ENCODE data around the gene P4HA2. TPM values are rescaled to one million over a fixed set of nuclear protein-coding genes. Genes with fewer than 3 reads are reported as not detected.

P4HA2 gene
- total RNA-seq, 1 experiment from 2014 or later: 43.6 TPM

DNA sequence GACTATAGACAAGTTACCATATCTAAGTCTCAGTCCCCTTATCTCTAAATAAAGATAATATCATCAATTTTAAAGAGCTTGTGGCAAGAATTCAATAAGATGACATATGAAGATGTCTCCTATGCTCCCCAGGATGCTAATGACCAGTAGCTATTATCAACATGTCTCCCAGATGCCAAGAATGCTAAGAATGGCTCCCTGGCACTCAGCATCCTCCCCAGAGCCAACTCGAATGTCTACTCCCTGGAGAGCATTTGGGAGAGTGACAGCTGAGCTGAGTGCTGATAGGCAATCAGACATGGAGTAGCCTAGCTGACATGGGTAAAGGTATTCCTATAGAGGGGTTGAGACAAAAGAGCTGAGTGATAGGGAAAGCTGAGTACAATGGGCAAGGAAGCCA lies 15.9 kb downstream of the P4HA2 start:
- Histone ChIP-seq H3K4me2 (ENCODE audit: low read length) (no peak overlapping the region), H3K36me3 (ENCODE audit: low read depth, low read length) (peaks cover 7% of the 10 kb centered on the region; the same call in 1 of the 2 replicates), H3K9me2 (replicated peaks; ENCODE audit: low read length) (no peaks in the 10 kb centered on the region), H3K9ac (ENCODE audit: low read length) (no peak overlapping the region), H3K27me3 (ENCODE audit: low read length) (no peaks in the 10 kb centered on the region), H3K4me1 (ENCODE audit: insufficient read depth, low read length) (peaks cover 10% of the 10 kb centered on the region), H3K79me2 (ENCODE audit: low read length) (no peaks in the 10 kb centered on the region), H3K27ac (ENCODE audit: low read length) (no peak overlapping the region), H2AFZ (ENCODE audit: low read length) (no peak overlapping the region), H3K9me3 (ENCODE audit: low read length) (no peaks in the 10 kb centered on the region), H3K4me3 (ENCODE audit: low read length) (no peak overlapping the region), H4K20me1 (ENCODE audit: low read length) (no peaks in the 10 kb centered on the region), H3F3A (ENCODE audit: low read length, unreplicated experiment) (no peaks in the 10 kb centered on the region)
- DNase-seq: no peak
- TF ChIP-seq EZH2 (IDR thresholded peaks at IDR 0.05; ENCODE audit: low read length, unreplicated experiment): no peak
- TF ChIP-seq, protein P1, sequence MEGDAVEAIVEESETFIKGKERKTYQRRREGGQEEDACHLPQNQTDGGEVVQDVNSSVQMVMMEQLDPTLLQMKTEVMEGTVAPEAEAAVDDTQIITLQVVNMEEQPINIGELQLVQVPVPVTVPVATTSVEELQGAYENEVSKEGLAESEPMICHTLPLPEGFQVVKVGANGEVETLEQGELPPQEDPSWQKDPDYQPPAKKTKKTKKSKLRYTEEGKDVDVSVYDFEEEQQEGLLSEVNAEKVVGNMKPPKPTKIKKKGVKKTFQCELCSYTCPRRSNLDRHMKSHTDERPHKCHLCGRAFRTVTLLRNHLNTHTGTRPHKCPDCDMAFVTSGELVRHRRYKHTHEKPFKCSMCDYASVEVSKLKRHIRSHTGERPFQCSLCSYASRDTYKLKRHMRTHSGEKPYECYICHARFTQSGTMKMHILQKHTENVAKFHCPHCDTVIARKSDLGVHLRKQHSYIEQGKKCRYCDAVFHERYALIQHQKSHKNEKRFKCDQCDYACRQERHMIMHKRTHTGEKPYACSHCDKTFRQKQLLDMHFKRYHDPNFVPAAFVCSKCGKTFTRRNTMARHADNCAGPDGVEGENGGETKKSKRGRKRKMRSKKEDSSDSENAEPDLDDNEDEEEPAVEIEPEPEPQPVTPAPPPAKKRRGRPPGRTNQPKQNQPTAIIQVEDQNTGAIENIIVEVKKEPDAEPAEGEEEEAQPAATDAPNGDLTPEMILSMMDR (conservative IDR thresholded peaks at IDR 0.05; ENCODE audit: low read depth, low read length): no peak
- no peak for TF ChIP-seq EZH2phosphoT487 (IDR thresholded peaks at IDR 0.05; ENCODE audit: borderline replicate concordance, low read length)
- ChIA-PET CTCF (no interaction called here), POLR2A (ENCODE audit: unreplicated experiment) (no interaction called here)
- no peak for ATAC-seq
- intact Hi-C loops (cut with micrococcal nuclease): no loop called here
- BruUV-seq (replicated peaks): no TSS peak

DNA sequence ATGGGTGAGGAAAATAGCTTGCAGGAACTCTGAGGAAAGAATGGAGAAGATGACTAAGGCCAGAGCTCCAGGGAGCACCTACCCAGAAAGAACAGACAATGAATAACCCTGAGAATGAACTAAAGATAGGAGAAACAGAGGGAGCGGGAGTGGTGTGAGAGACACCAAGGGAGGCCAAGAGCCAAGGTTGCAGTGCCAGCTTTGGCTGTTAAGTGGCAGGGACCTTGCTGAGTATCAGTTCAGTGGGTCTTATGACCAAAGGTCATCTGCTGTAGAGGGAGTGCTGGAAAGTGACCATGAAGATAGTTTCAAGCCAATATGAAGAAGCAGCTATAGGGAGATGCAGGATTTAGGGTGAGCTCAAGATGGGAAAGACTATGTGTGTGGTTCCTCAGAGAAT lies 16.7 kb downstream of the P4HA2 start:
- TF ChIP-seq, protein P1 (conservative IDR thresholded peaks at IDR 0.05; ENCODE audit: low read depth, low read length): no peak
- Histone ChIP-seq H4K20me1 (ENCODE audit: low read length) (no peaks in the 10 kb centered on the region), H3K79me2 (ENCODE audit: low read length) (no peaks in the 10 kb centered on the region), H3K9me2 (replicated peaks; ENCODE audit: low read length) (no peaks in the 10 kb centered on the region), H3K27me3 (ENCODE audit: low read length) (no peaks in the 10 kb centered on the region), H3K4me3 (ENCODE audit: low read length) (no peak overlapping the region), H3K36me3 (ENCODE audit: low read depth, low read length) (peaks cover 7% of the 10 kb centered on the region; the same call in 1 of the 2 replicates), H3K27ac (ENCODE audit: low read length) (no peak overlapping the region), H3F3A (ENCODE audit: low read length, unreplicated experiment) (no peaks in the 10 kb centered on the region), H3K4me1 (ENCODE audit: insufficient read depth, low read length) (peaks cover 10% of the 10 kb centered on the region), H2AFZ (ENCODE audit: low read length) (no peak overlapping the region), H3K4me2 (ENCODE audit: low read length) (no peak overlapping the region), H3K9ac (ENCODE audit: low read length) (no peak overlapping the region), H3K9me3 (ENCODE audit: low read length) (no peaks in the 10 kb centered on the region)
- CTCF ChIA-PET: no interaction called here
- BruUV-seq (replicated peaks): no TSS peak
- intact Hi-C loops (cut with micrococcal nuclease): no loop called here
- ATAC-seq (no peak), DNase-seq (no peak)
- POLR2A ChIA-PET (ENCODE audit: unreplicated experiment): no interaction called here

DNA sequence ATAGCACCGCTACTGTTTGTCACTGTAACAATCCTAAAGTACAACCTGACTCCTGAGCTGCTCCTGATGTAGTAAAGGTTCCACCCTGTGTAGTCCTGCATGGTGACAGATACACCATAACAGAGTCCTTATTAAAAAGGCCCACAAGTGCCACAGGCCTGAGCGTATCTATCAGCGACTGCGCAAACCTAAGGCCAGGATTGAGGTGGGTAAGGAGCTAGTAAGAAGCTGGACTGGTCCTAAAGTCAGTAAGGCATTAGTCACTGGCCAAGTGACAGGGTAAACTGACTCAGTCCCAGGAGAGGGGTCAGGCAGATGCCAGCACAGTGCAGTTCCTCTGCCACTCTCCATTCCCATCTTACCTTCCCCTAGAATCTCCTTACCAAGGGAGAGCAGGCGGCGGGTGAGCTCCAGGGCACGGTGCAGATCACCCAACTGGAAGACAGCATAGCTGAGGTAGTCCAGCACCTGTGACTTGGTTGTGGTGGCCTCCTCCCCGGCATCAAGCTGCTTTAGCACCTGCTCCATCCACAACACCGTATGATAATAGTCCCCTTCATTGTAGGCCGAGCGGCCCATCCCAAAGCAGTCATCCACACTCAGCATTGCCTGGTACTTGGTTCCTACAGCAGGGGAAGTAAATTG lies 17.6 kb downstream of the P4HA2 start:
- no peaks in the 10 kb centered on the region for H3F3A ChIP-seq (ENCODE audit: low read length, unreplicated experiment)
- POLR2A ChIA-PET (ENCODE audit: unreplicated experiment): no interaction called here
- BruUV-seq (replicated peaks): no TSS peak
- H3K4me2 ChIP-seq (ENCODE audit: low read length): no peak overlapping the region
- H3K4me1 ChIP-seq (ENCODE audit: insufficient read depth, low read length): peaks cover 3% of the 10 kb centered on the region
- DNase-seq: no peak
- intact Hi-C loops (cut with micrococcal nuclease): no loop called here
- no peaks in the 10 kb centered on the region for H3K27me3 ChIP-seq (ENCODE audit: low read length)
- no peak overlapping the region for H2AFZ ChIP-seq (ENCODE audit: low read length)
- peaks cover 8% of the 10 kb centered on the region; the same call in 1 of the 2 replicates for H3K36me3 ChIP-seq (ENCODE audit: low read depth, low read length)
- ATAC-seq: no peak
- H3K27ac ChIP-seq (ENCODE audit: low read length): no peak overlapping the region
- no peaks in the 10 kb centered on the region for H3K79me2 ChIP-seq (ENCODE audit: low read length)
- CTCF ChIA-PET: no interaction called here
- H3K9ac ChIP-seq (ENCODE audit: low read length): no peak overlapping the region
- no peaks in the 10 kb centered on the region for H4K20me1 ChIP-seq (ENCODE audit: low read length)
- no peaks in the 10 kb centered on the region for H3K9me2 ChIP-seq (replicated peaks; ENCODE audit: low read length)
- H3K4me3 ChIP-seq (ENCODE audit: low read length): no peak overlapping the region
- H3K9me3 ChIP-seq (ENCODE audit: low read length): no peaks in the 10 kb centered on the region
- TF ChIP-seq EZH2 (IDR thresholded peaks at IDR 0.05; ENCODE audit: low read length, unreplicated experiment) (no peak), EZH2phosphoT487 (IDR thresholded peaks at IDR 0.05; ENCODE audit: borderline replicate concordance, low read length) (no peak)
- TF ChIP-seq, protein P1 (conservative IDR thresholded peaks at IDR 0.05; ENCODE audit: low read depth, low read length): no peak
